ENCODE results near the gene ALK. TPM values are rescaled to one million over a fixed set of nuclear protein-coding genes. Genes with fewer than 3 reads are reported as not detected.

The ALK gene
- total RNA-seq, 4 donors from 2014 or later: 0.06 to 4.1 TPM; not detected in 2

GRCh38 chr2:29164091-29164846 lies 757.1 kb downstream of the ALK start:
- Histone ChIP-seq H3K4me1 (no peaks in the 10 kb centered on the region), H3K36me3 (no peaks in the 10 kb centered on the region), H3K27me3 (no peaks in the 10 kb centered on the region), H3K9me3 (no peaks in the 10 kb centered on the region), H3K27ac (no peak overlapping the region), H3K4me3 (no peak overlapping the region)
- DNase-seq: no peak
- intact Hi-C loops (cut with DNase I; ENCODE audit: low total_unique reads): no loop called here
- TF ChIP-seq POLR2A (IDR thresholded peaks at IDR 0.05): no peak
- no peak for TF ChIP-seq CTCF (IDR thresholded peaks at IDR 0.05)

GRCh38 chr2:29162204-29162928 lies 759.0 kb downstream of the ALK start:
- no peaks in the 10 kb centered on the region for H3K27me3 ChIP-seq
- intact Hi-C loops (cut with DNase I; ENCODE audit: low total_unique reads): no loop called here
- DNase-seq: no peak
- H3K9me3 ChIP-seq: no peaks in the 10 kb centered on the region
- no peaks in the 10 kb centered on the region for H3K36me3 ChIP-seq
- TF ChIP-seq CTCF (IDR thresholded peaks at IDR 0.05) (no peak), POLR2A (IDR thresholded peaks at IDR 0.05) (no peak)
- no peak overlapping the region for H3K4me3 ChIP-seq
- no peak overlapping the region for H3K27ac ChIP-seq
- no peaks in the 10 kb centered on the region for H3K4me1 ChIP-seq

GRCh38 chr2:29160184-29160583 lies 761.2 kb downstream of the ALK start:
- H3K4me3 ChIP-seq: no peak overlapping the region
- intact Hi-C loops (cut with DNase I; ENCODE audit: low total_unique reads): no loop called here
- H3K4me1 ChIP-seq: no peaks in the 10 kb centered on the region
- no peak for DNase-seq
- no peaks in the 10 kb centered on the region for H3K9me3 ChIP-seq
- no peaks in the 10 kb centered on the region for H3K27me3 ChIP-seq
- H3K27ac ChIP-seq: no peak overlapping the region
- TF ChIP-seq CTCF (IDR thresholded peaks at IDR 0.05) (no peak), POLR2A (IDR thresholded peaks at IDR 0.05) (no peak)
- no peaks in the 10 kb centered on the region for H3K36me3 ChIP-seq

- H3K27ac ChIP-seq: no peak overlapping the region
- H3K9me3 ChIP-seq: no peaks in the 10 kb centered on the region
- H3K4me1 ChIP-seq: no peaks in the 10 kb centered on the region
- DNase-seq: no peak
- TF ChIP-seq POLR2A (IDR thresholded peaks at IDR 0.05): no peak
- no peak for TF ChIP-seq CTCF (IDR thresholded peaks at IDR 0.05)
- intact Hi-C loops (cut with DNase I; ENCODE audit: low total_unique reads): no loop called here
- H3K36me3 ChIP-seq: no peaks in the 10 kb centered on the region
- H3K27me3 ChIP-seq: no peaks in the 10 kb centered on the region
- no peak overlapping the region for H3K4me3 ChIP-seq
These were observed 762.3 kb downstream of the ALK start for GRCh38 chr2:29159125-29159524.

GRCh38 chr2:29157131-29157530 lies 764.3 kb downstream of the ALK start:
- no peak for DNase-seq
- Histone ChIP-seq H3K9me3 (no peaks in the 10 kb centered on the region), H3K4me1 (no peaks in the 10 kb centered on the region), H3K4me3 (no peak overlapping the region), H3K27ac (no peak overlapping the region), H3K27me3 (no peaks in the 10 kb centered on the region), H3K36me3 (no peaks in the 10 kb centered on the region)
- intact Hi-C loops (cut with DNase I; ENCODE audit: low total_unique reads): no loop called here
- no peak for TF ChIP-seq POLR2A (IDR thresholded peaks at IDR 0.05)
- TF ChIP-seq CTCF (IDR thresholded peaks at IDR 0.05): no peak
